Measurements from ENCODE around the gene FGF18. TPM values are rescaled to one million over a fixed set of nuclear protein-coding genes. Genes with fewer than 3 reads are reported as not detected.

FGF18 gene
- total and polyA plus RNA-seq, 9 of the 15 experiments (the other 6 are each of a cell fraction or from before 2014, with no cell fraction given), result 0.05 to 0.18 (median 0.11) TPM; not detected in 6

- Histone ChIP-seq H3K27ac (ENCODE audit: extremely low read depth, low read depth, low read length) (no peak overlapping the region), H3K9me3 (replicated peaks; ENCODE audit: control insufficient read depth, insufficient read depth, low read depth, low read length) (no peaks in the 10 kb centered on the region), H3K4me1 (replicated peaks in 1 of 2; ENCODE audit: control insufficient read depth in 2 of 2, insufficient read depth in 2 of 2, low read length in 2 of 2) (peaks cover 0 to 7% of the 10 kb centered on the region in 2 experiments; a peak in 2 of 5 replicates), H3K4me2 (ENCODE audit: insufficient read depth, low read length) (no peak overlapping the region), H4K20me1 (replicated peaks; ENCODE audit: control insufficient read depth, insufficient read depth, low read length) (peaks cover 6% of the 10 kb centered on the region; the same call in 1 of the 2 replicates), H3K9me1 (ENCODE audit: control insufficient read depth, insufficient read depth, low read length) (no peaks in the 10 kb centered on the region), H3K4me3 (no peak overlapping the region), H3K9ac (ENCODE audit: insufficient read depth in 1 of 2, low read depth in 2 of 2, low read length in 2 of 2) (no peak overlapping the region), H3K36me3 (ENCODE audit: control insufficient read depth, insufficient read depth, low read length) (no peaks in the 10 kb centered on the region), H3K79me2 (ENCODE audit: control insufficient read depth, insufficient read depth, low read length) (no peaks in the 10 kb centered on the region), H2AFZ (ENCODE audit: low read depth, low read length) (no peak overlapping the region), H3K27me3 (ENCODE audit: control insufficient read depth in 2 of 2, insufficient read depth in 2 of 2, low read length in 2 of 2) (peaks cover 14 to 72% of the 10 kb centered on the region in 2 experiments)
- ChIA-PET POLR2A (interaction anchor here (0.7 to 2.1 kb wide), 4 partner anchors 10 to 62 kb away, joined by 3 to 12 read pairs (median 4); partner anchors contain the start of gene NPM1), CTCF (ENCODE audit: low intra/inter-chr PET ratio) (no interaction called here)
- intact Hi-C loops (cut with micrococcal nuclease), result no loop called here
- BruUV-seq (replicated peaks), result no TSS peak
- no peak for ATAC-seq
- in situ Hi-C loops (cut with MboI), result no loop called here
- TF ChIP-seq, protein P1, sequence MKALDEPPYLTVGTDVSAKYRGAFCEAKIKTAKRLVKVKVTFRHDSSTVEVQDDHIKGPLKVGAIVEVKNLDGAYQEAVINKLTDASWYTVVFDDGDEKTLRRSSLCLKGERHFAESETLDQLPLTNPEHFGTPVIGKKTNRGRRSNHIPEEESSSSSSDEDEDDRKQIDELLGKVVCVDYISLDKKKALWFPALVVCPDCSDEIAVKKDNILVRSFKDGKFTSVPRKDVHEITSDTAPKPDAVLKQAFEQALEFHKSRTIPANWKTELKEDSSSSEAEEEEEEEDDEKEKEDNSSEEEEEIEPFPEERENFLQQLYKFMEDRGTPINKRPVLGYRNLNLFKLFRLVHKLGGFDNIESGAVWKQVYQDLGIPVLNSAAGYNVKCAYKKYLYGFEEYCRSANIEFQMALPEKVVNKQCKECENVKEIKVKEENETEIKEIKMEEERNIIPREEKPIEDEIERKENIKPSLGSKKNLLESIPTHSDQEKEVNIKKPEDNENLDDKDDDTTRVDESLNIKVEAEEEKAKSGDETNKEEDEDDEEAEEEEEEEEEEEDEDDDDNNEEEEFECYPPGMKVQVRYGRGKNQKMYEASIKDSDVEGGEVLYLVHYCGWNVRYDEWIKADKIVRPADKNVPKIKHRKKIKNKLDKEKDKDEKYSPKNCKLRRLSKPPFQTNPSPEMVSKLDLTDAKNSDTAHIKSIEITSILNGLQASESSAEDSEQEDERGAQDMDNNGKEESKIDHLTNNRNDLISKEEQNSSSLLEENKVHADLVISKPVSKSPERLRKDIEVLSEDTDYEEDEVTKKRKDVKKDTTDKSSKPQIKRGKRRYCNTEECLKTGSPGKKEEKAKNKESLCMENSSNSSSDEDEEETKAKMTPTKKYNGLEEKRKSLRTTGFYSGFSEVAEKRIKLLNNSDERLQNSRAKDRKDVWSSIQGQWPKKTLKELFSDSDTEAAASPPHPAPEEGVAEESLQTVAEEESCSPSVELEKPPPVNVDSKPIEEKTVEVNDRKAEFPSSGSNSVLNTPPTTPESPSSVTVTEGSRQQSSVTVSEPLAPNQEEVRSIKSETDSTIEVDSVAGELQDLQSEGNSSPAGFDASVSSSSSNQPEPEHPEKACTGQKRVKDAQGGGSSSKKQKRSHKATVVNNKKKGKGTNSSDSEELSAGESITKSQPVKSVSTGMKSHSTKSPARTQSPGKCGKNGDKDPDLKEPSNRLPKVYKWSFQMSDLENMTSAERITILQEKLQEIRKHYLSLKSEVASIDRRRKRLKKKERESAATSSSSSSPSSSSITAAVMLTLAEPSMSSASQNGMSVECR (CRISPR knock-in tag; IDR thresholded peaks at IDR 0.05), result no peak
- TF ChIP-seq CBX8 (IDR thresholded peaks at IDR 0.05; ENCODE audit: borderline replicate concordance, extremely low read depth, low read depth, low read length, poor library complexity, severe bottlenecking), result no peak
- no peak for TF ChIP-seq TEAD2 (tag; IDR thresholded peaks at IDR 0.05)
- no peak for TF ChIP-seq HMGN3 (IDR thresholded peaks at IDR 0.05; ENCODE audit: borderline replicate concordance, extremely low read depth, insufficient read length, low read depth, low read length)
- TF ChIP-seq DNMT1 (IDR thresholded peaks at IDR 0.05), result no peak
- no peak for TF ChIP-seq NR2F6 (CRISPR knock-in tag; IDR thresholded peaks at IDR 0.05)
- TF ChIP-seq, protein P2, sequence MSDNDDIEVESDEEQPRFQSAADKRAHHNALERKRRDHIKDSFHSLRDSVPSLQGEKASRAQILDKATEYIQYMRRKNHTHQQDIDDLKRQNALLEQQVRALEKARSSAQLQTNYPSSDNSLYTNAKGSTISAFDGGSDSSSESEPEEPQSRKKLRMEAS (CRISPR knock-in tag; IDR thresholded peaks at IDR 0.05), result no peak
- no peak for TF ChIP-seq ZNF584 (CRISPR knock-in tag; IDR thresholded peaks at IDR 0.05; ENCODE audit: low read depth)
- TF ChIP-seq, protein P3, sequence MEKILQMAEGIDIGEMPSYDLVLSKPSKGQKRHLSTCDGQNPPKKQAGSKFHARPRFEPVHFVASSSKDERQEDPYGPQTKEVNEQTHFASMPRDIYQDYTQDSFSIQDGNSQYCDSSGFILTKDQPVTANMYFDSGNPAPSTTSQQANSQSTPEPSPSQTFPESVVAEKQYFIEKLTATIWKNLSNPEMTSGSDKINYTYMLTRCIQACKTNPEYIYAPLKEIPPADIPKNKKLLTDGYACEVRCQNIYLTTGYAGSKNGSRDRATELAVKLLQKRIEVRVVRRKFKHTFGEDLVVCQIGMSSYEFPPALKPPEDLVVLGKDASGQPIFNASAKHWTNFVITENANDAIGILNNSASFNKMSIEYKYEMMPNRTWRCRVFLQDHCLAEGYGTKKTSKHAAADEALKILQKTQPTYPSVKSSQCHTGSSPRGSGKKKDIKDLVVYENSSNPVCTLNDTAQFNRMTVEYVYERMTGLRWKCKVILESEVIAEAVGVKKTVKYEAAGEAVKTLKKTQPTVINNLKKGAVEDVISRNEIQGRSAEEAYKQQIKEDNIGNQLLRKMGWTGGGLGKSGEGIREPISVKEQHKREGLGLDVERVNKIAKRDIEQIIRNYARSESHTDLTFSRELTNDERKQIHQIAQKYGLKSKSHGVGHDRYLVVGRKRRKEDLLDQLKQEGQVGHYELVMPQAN (IDR thresholded peaks at IDR 0.05; ENCODE audit: borderline replicate concordance), result no peak
- TF ChIP-seq NUFIP1 (IDR thresholded peaks at IDR 0.05; ENCODE audit: partially characterized antibody), result no peak
- no peak for TF ChIP-seq RB1 (IDR thresholded peaks at IDR 0.05; ENCODE audit: low read depth)
- no peak for TF ChIP-seq SMARCA4 (IDR thresholded peaks at IDR 0.05)
- no peak for FAIRE-seq
- no peak for DNase-seq (ENCODE audit: extremely low read depth in 1 of 4, low spot score in 3 of 4)
- 7% methylated on average over 10 of the region's 10 CpGs for WGBS (ENCODE audit: insufficient coverage, low coverage, missing lambda C conversion rate)
Observed at GRCh38 chr5:171449426-171449825, 30.0 kb downstream of the FGF18 start.
